Mammary epithelial cell (primary cell): ENCODE measurements around the gene ZDHHC1.

Experiments used
- EZH2 ChIP-seq: IDR thresholded peaks from 2 replicates; pipeline ENCODE4 v1.6.1; 2012; ENCODE audit warnings: low read length, inconsistent platforms, borderline replicate concordance
- TF ChIP-seq, protein P1 (sequence below), 2 donors: IDR thresholded peaks in 1 of 2; conservative IDR thresholded peaks in 1 of 2; 2 replicates each; pipeline ENCODE4 v1.5.1; 2011 to 2012; ENCODE audit warnings: inconsistent platforms in 2 of 2, low read length in 2 of 2, mild to moderate bottlenecking in 2 of 2, control low read depth in 1 of 2, low read depth in 1 of 2; ENCODE audit not compliant: insufficient read depth in 1 of 2; ENCODE audit errors: extremely low read depth in 1 of 2

GRCh38 chr16:67449739-67450138 is 33.5 kb upstream of the ZDHHC1 start:
- TF ChIP-seq, protein P1, sequence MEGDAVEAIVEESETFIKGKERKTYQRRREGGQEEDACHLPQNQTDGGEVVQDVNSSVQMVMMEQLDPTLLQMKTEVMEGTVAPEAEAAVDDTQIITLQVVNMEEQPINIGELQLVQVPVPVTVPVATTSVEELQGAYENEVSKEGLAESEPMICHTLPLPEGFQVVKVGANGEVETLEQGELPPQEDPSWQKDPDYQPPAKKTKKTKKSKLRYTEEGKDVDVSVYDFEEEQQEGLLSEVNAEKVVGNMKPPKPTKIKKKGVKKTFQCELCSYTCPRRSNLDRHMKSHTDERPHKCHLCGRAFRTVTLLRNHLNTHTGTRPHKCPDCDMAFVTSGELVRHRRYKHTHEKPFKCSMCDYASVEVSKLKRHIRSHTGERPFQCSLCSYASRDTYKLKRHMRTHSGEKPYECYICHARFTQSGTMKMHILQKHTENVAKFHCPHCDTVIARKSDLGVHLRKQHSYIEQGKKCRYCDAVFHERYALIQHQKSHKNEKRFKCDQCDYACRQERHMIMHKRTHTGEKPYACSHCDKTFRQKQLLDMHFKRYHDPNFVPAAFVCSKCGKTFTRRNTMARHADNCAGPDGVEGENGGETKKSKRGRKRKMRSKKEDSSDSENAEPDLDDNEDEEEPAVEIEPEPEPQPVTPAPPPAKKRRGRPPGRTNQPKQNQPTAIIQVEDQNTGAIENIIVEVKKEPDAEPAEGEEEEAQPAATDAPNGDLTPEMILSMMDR (conservative IDR thresholded peaks at IDR 0.05 in 1 of 2, IDR thresholded peaks at IDR 0.05 in 1 of 2; ENCODE audit: extremely low read depth in 1 of 2, insufficient read depth in 1 of 2, low read depth in 1 of 2, low read length in 2 of 2): no peak
- no peak for TF ChIP-seq EZH2
